LNCaP clone FGC (cell line): Measurements from ENCODE around the gene CDK18.

ENCODE experiments used
- DNase-seq: peaks from one replicate; pipeline ENCODE4 v3.0.0-alpha.2; 2011; ENCODE audit warnings: low read depth
- H3K4me3 ChIP-seq: 2 replicates; pipeline ENCODE4 v1.5.1; 2011; ENCODE audit warnings: mild to moderate bottlenecking, low read depth, low read length, control low read depth
- TF ChIP-seq, protein P1 (sequence below): IDR thresholded peaks from 2 replicates; pipeline ENCODE4 v1.5.1; 2012; ENCODE audit warnings: mild to moderate bottlenecking; ENCODE audit not compliant: control insufficient read depth, insufficient read depth; ENCODE audit errors: extremely low read depth

The CDK18 gene

GRCh38 chr1:205546541-205546940, 42.1 kb downstream of the CDK18 start:
- DNase-seq, result no peak
- TF ChIP-seq, protein P1, sequence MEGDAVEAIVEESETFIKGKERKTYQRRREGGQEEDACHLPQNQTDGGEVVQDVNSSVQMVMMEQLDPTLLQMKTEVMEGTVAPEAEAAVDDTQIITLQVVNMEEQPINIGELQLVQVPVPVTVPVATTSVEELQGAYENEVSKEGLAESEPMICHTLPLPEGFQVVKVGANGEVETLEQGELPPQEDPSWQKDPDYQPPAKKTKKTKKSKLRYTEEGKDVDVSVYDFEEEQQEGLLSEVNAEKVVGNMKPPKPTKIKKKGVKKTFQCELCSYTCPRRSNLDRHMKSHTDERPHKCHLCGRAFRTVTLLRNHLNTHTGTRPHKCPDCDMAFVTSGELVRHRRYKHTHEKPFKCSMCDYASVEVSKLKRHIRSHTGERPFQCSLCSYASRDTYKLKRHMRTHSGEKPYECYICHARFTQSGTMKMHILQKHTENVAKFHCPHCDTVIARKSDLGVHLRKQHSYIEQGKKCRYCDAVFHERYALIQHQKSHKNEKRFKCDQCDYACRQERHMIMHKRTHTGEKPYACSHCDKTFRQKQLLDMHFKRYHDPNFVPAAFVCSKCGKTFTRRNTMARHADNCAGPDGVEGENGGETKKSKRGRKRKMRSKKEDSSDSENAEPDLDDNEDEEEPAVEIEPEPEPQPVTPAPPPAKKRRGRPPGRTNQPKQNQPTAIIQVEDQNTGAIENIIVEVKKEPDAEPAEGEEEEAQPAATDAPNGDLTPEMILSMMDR, result no peak
- H3K4me3 ChIP-seq, result no peak overlapping the region

DNA sequence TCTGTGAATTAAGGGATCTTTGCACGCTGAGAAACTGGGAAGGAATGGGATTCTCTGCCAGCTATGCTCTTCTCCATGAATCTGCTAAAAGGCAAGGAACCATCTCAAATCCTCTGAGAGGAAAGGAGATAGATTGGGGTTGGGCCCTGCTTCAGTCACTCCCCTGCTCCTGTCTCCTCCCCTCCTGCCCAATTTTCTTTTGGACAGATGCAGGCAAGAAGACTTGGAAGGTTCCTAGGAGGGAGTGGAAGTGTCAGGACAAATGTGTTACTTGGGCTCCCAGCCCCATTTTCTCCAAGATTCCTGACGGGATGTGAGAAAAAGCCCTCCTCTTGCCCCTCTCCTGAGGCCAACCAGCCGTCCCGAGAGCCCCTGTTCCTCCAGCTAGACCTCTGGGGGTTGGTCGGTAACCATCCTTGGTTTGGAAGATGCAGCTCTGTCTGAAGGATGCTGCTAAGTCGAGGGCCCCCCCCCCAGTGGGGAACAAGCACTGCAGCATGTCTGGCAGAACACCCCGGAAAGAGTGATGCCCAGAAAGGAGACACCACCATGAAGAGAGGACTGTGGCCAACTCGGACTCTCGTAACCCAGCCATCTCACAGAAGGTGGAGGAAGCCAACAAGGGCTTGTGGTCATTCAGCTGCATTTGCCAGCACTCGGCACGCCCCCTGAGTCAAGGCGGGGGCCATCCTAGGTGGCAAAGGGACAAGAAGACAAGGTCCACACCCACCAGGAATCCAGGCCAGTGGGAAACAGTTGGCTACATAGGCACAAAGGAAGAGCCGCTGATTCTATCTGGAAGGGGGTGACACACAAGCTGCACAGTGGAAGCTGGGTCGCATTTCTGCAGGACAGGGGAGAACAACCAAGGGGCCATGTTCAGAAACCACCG, 43.7 kb downstream of the CDK18 start:
- no peak for DNase-seq
- H3K4me3 ChIP-seq, result no peak overlapping the region
- TF ChIP-seq, protein P1, result no peak

DNA sequence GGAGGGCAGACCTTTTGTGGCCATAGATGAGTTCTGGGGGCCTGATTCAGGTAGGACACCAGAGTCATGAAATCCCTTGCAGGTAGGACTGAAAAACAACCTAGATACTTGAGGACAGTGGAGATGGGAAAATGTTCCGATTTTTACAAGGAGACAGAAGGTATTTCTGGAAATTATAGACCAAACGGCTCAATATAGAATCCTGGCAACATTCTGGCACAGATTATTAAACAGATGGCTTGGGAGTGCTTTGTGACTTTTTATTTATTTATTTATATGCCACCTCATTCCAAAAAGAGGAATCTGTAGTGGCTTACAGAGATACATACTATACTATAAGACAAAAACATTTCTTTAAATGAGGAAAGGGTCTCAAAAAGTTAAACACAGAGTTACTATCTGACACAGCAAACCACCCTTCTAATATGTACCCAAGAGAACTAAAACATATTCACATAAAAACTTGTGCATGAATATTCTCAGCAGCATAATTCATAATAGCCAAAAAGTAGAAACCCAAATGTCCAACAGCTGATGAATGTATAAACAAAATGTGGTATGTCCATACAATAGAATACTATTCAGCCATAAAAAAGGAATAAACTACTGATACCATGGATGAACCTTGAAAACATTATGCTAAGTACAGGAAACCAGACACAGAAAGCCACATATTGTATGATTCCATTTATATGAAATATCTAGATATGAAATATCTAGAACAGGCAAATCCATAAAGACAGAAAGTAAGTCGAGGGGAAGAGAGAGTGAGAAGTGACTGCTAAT, 49.8 kb downstream of the CDK18 start:
- no peak for DNase-seq
- TF ChIP-seq, protein P1, result no peak
- H3K4me3 ChIP-seq, result no peak overlapping the region

DNA sequence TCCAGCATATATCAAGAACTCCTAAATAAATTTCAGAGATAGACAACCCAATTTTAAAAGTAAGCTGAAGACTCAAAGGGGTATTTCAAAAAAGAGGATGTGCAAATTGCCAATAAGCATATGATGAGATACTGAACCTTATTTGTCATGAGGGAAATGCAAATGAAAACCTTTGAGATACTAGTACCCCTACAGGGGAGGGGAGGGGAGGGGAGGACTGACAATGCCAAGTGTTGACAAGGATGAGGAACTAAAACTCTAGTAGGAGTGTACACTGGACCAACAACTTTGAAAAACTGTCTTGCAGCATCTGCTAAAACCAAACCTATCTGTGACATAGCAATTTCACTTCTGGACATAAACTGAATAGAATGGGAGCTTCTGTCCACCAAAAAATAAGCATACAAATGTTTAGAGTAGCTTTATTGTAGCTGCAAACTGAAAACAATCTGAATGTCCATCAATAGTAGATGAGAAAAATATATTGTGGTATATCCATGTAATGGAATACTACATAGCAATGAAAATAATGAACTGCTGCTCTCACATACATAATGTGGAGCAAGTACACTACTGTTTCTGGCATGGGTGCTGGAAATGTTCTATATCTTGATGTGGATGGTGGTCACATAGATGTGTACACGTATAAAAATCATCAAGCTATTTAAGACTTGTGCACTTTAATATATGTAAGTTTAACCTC, 57.2 kb downstream of the CDK18 start:
- TF ChIP-seq, protein P1, result no peak
- DNase-seq, result no peak
- H3K4me3 ChIP-seq, result no peak overlapping the region

- TF ChIP-seq, protein P1, result no peak
- no peak overlapping the region for H3K4me3 ChIP-seq
- peak; percentile 92 for DNase-seq
Observed at GRCh38 chr1:205563927-205564441, 59.5 kb downstream of the CDK18 start.

- DNase-seq, result peak; percentile 94
- TF ChIP-seq, protein P1, result no peak
- no peak overlapping the region for H3K4me3 ChIP-seq
Observed at GRCh38 chr1:205565799-205566198, 61.3 kb downstream of the CDK18 start.
